Prostate gland (tissue), 2 donors: ENCODE measurements around the gene ASB13. TPM values are rescaled to one million over a fixed set of nuclear protein-coding genes. Genes with fewer than 3 reads are reported as not detected.

Experiments used
- DNase-seq: peaks from one replicate; pipeline ENCODE4 v3.0.0-alpha.2; 2019; ENCODE audit warnings: low spot score
- H3K27ac ChIP-seq, 2 donors: fragments of 200-600 bp; sonication (generic); 2 replicates each; pipeline ENCODE4 v1.5.1; 2017 to 2019
- H3K27me3 ChIP-seq: fragments of 200-600 bp; sonication (generic); replicated peaks from 2 replicates; pipeline ENCODE4 v1.5.1; 2019; ENCODE audit not compliant: insufficient read depth
- H3K36me3 ChIP-seq, 2 donors: fragments of 200-600 bp; sonication (generic); 1 replicate in 1 of 2; 2 replicates in 1 of 2; pipeline versions ENCODE4 v1.5.1 to v1.8.1; 2017 to 2019
- H3K4me1 ChIP-seq: fragments of 200-600 bp; sonication (generic); replicated peaks from 2 replicates; pipeline ENCODE4 v1.5.1; 2019
- H3K4me3 ChIP-seq, 2 donors: fragments of 200-600 bp; sonication (generic); 2 replicates each; pipeline ENCODE4 v1.5.1; 2017 to 2019
- H3K9me3 ChIP-seq: fragments of 200-600 bp; sonication (generic); 2 replicates; pipeline ENCODE4 v1.5.1; 2017
- POLR2A ChIP-seq: fragments of 450-650 bp; IDR thresholded peaks from one replicate; pipeline ENCODE4 v1.6.1; 2016; ENCODE audit warnings: antibody characterized with exemption, mild to moderate bottlenecking
- POLR2AphosphoS5 ChIP-seq: sonication (generic); formaldehyde crosslinking; IDR thresholded peaks from one replicate; pipeline ENCODE4 v1.6.1; 2017; ENCODE audit warnings: antibody characterized with exemption
- WGBS: methylation state at CpG from one replicate; pipeline ENCODE4 v1.1.5; 2018; 5-methylcytosine and 5-hydroxymethylcytosine counted together
- intact Hi-C: fragments of 100-400 bp; cut with DNase I; formaldehyde crosslinking; loops from one replicate; pipeline ENCODE4 v1.14.2; 2022
- total RNA-seq, 2 donors: library from RNA; depleted of rRNA; stranded (reverse); fragments of >200 nt; gene quantifications; one replicate each; pipeline ENCODE4 v1.1.0, GENCODE V29; 2016
- TF ChIP-seq, protein P1 (sequence below), 4 experiments: fragments of 200-600 bp in 2 of 4; fragments of 450-650 bp in 2 of 4; sonication (generic) in 2 of 4; IDR thresholded peaks; 1 replicate in 3 of 4; 2 replicates in 1 of 4; pipeline ENCODE4 v1.5.1; 2016 to 2019; ENCODE audit warnings: antibody characterized with exemption in 4 of 4, mild to moderate bottlenecking in 2 of 4, moderate library complexity in 2 of 4

ASB13 gene
- total RNA-seq, 2 donors from 2014 or later: 16.6 to 24.5 TPM

DNA sequence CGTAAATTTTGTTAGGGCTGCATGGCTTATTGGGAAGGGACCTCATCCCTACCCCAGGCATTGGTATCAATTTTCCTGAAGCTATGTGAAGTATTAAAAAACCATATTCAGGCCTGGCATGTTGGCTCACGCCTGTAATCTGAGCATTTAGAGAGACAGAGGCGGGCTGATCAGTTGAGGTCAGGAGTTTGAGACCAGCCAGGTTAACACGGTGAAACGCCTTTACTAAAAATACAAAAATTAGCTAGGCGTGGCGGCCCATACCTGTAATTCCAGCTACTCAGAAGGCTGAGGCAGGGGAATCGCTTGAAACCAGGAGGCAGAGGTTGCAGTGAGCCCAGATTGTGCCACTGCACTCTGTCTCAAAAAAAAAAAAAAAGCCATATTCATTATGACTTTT, 25.4 kb upstream of the ASB13 start:
- Histone ChIP-seq H3K36me3 (no peaks in the 10 kb centered on the region), H3K27me3 (no peaks in the 10 kb centered on the region), H3K27ac (no peak overlapping the region), H3K4me3 (no peak overlapping the region), H3K9me3 (no peaks in the 10 kb centered on the region), H3K4me1 (no peaks in the 10 kb centered on the region)
- no peak for DNase-seq
- intact Hi-C loops: no loop called here
- TF ChIP-seq POLR2AphosphoS5 (no peak), POLR2A (no peak)
- TF ChIP-seq, protein P1, sequence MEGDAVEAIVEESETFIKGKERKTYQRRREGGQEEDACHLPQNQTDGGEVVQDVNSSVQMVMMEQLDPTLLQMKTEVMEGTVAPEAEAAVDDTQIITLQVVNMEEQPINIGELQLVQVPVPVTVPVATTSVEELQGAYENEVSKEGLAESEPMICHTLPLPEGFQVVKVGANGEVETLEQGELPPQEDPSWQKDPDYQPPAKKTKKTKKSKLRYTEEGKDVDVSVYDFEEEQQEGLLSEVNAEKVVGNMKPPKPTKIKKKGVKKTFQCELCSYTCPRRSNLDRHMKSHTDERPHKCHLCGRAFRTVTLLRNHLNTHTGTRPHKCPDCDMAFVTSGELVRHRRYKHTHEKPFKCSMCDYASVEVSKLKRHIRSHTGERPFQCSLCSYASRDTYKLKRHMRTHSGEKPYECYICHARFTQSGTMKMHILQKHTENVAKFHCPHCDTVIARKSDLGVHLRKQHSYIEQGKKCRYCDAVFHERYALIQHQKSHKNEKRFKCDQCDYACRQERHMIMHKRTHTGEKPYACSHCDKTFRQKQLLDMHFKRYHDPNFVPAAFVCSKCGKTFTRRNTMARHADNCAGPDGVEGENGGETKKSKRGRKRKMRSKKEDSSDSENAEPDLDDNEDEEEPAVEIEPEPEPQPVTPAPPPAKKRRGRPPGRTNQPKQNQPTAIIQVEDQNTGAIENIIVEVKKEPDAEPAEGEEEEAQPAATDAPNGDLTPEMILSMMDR (IDR thresholded peaks at IDR 0.05): no peak
- WGBS: 83% methylated on average over 8 of the region's 8 CpGs

DNA sequence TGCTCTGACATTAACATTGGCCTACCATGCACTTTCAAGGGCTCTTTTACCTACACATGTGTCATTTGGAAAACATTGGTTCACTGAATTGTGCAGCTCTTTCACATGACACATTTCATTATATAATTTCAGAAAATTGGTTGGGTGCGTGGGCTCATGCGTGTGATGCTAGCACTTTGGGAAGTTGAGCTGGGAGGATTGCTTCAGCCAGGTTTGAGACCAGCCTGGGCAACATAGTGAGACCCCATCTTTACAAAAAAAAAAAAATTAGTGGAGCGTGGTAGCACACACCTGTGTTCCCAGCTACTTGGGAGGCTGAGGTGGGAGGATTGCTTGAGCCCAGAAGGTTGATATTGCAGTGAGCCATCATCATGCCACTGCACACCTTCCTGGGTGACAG, 22.2 kb upstream of the ASB13 start:
- no peak overlapping the region for H3K27ac ChIP-seq
- intact Hi-C loops: no loop called here
- no peaks in the 10 kb centered on the region for H3K9me3 ChIP-seq
- H3K36me3 ChIP-seq: no peaks in the 10 kb centered on the region
- 97% methylated on average over 3 of the region's 3 CpGs for WGBS
- TF ChIP-seq POLR2AphosphoS5: no peak
- TF ChIP-seq POLR2A: no peak
- TF ChIP-seq, protein P1 (IDR thresholded peaks at IDR 0.05): no peak
- no peaks in the 10 kb centered on the region for H3K27me3 ChIP-seq
- no peak overlapping the region for H3K4me3 ChIP-seq
- no peak for DNase-seq
- H3K4me1 ChIP-seq: peaks cover 6% of the 10 kb centered on the region

DNA sequence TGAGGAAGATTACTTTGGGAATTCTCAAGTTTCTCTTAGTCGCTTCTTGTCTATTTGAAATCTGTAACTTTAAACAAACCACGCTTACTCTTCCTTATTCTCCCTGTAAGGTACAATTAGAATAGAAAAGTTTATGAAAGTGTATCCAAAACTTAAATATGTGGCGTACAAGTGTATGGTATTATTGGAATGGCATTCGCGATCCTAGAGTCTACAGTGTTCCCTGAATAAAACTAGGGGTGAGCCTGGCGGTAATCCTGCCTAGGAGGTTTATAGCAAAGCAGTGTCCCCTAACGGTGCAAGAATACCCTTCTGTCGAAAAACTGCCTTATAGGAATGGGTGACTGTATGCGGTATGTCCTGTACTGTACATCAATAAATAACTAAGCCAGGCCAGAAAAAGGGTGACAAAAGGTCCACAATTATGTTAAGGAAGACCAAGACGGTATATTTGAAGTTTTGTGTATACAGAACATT, 19.4 kb upstream of the ASB13 start:
- TF ChIP-seq POLR2A: no peak
- TF ChIP-seq, protein P1 (IDR thresholded peaks at IDR 0.05): no peak
- no peak for TF ChIP-seq POLR2AphosphoS5
- intact Hi-C loops: no loop called here
- peak overlapping the region; percentile 87 to 88 for H3K27ac ChIP-seq
- no peaks in the 10 kb centered on the region for H3K27me3 ChIP-seq
- 4% methylated on average over 10 of the region's 10 CpGs for WGBS
- H3K4me1 ChIP-seq: peaks cover 6% of the 10 kb centered on the region
- peak overlapping the region; percentile 87 to 96 for H3K4me3 ChIP-seq
- H3K9me3 ChIP-seq: no peaks in the 10 kb centered on the region
- no peak for DNase-seq
- H3K36me3 ChIP-seq: no peaks in the 10 kb centered on the region

DNA sequence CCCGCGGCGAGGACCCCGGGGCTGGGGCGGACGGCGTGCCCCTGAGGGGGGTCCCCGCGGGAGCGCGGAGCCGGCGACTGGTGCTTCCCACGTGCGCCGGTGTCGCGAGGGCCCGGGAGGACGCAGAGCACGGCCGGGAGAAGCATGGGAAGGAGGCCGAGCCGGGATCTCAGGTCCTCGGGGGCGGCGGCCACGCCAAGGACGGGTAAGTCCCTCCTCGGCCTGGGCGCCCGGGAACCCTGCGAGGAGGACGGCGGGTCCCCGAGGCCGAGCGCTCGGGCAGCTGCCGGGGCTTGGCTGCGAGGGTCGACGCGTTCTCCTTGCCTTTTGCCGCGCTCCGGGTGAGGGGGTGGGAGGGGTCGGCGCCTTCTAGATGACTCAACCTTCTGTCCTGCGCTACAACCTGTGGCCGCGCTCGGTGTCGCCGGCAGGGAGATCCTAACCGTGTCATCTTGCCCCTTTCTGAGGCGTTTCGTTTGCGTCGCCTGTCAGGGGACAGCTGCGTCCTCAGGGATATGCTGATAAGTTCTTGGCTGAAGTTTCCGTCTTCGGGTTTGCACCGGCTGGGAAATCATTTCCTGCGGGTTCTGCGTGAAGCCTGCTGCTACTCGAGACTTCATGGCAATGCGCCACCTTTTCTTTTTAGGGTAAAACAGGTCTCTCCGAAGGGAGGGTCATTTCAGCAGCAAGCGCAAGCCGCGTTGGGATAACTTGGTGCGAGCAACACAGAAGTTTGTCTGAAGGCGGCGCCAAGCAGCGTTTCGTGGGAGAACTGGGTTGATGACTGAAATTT, 18.8 kb upstream of the ASB13 start:
- Histone ChIP-seq H3K9me3 (no peaks in the 10 kb centered on the region), H3K36me3 (no peaks in the 10 kb centered on the region), H3K4me1 (peaks cover 6% of the 10 kb centered on the region), H3K27me3 (no peaks in the 10 kb centered on the region), H3K4me3 (peak overlapping the region; percentile 87 to 96), H3K27ac (peak overlapping the region; percentile 87 to 88)
- under 1% methylated on average over 55 of the region's 77 CpGs for WGBS
- TF ChIP-seq POLR2A (no peak), POLR2AphosphoS5 (peak; percentile 36)
- TF ChIP-seq, protein P1 (IDR thresholded peaks at IDR 0.05): peak in 3 of 4 experiments; percentile 35 to 54 (median 45)
- peak; percentile 67 for DNase-seq
- intact Hi-C loops: loop anchor here (1.0 to 5.0 kb wide), 2 partner anchors 128 to 187 kb away; partner anchors contain the start of gene GDI2
